Measurements from ENCODE around the gene DOK5. TPM values are rescaled to one million over a fixed set of nuclear protein-coding genes. Genes with fewer than 3 reads are reported as not detected.

Gene DOK5
- total and polyA plus RNA-seq, 2 donors (not counting 3 experiments of a cell fraction or from before 2014, with no cell fraction given) = 3.5 to 14.2 TPM

GRCh38 chr20:54502179-54502578 lies 26.8 kb downstream of the DOK5 start:
- intact Hi-C loops (cut with micrococcal nuclease) = no loop called here
- BruUV-seq (replicated peaks) = no TSS peak

GRCh38 chr20:54506643-54507042 lies 31.2 kb downstream of the DOK5 start:
- no peak for TF ChIP-seq MYC (IDR thresholded peaks at IDR 0.05; ENCODE audit: low read depth, low read length)
- TF ChIP-seq JUN (IDR thresholded peaks at IDR 0.05; ENCODE audit: borderline replicate concordance, insufficient read depth, insufficient read length, low read depth) = no peak
- no peak for TF ChIP-seq MAX (IDR thresholded peaks at IDR 0.05; ENCODE audit: insufficient read depth, insufficient read length)
- TF ChIP-seq POLR2A (IDR thresholded peaks at IDR 0.05; ENCODE audit: low read depth, low read length) = no peak
- no peak for TF ChIP-seq FOS (IDR thresholded peaks at IDR 0.05; ENCODE audit: borderline replicate concordance, insufficient read depth, low read length)
- TF ChIP-seq EZH2 (IDR thresholded peaks at IDR 0.05; ENCODE audit: borderline replicate concordance, low read depth, low read length, severe bottlenecking) = no peak
- TF ChIP-seq GATA2 (IDR thresholded peaks at IDR 0.05; ENCODE audit: insufficient read depth, insufficient read length, low read depth, low read length) = no peak
- TF ChIP-seq CTCF (IDR thresholded peaks at IDR 0.05; ENCODE audit: extremely low read depth in 1 of 2, insufficient read depth in 1 of 2, low read depth in 1 of 2, low read length in 2 of 2) = no peak
- TF ChIP-seq POLR2AphosphoS5 (IDR thresholded peaks at IDR 0.05; ENCODE audit: insufficient read depth, low read depth, low read length) = no peak
- Histone ChIP-seq H3K4me2 (ENCODE audit: insufficient read depth, low read length) (no peak overlapping the region), H2AFZ (ENCODE audit: low read depth, low read length) (no peak overlapping the region), H3K27me3 (ENCODE audit: control insufficient read depth in 2 of 2, insufficient read depth in 2 of 2, low read length in 2 of 2) (no peaks in the 10 kb centered on the region), H3K4me1 (ENCODE audit: control insufficient read depth, extremely low read depth, insufficient read depth, low read length) (no peaks in the 10 kb centered on the region), H3K9ac (replicated peaks; ENCODE audit: extremely low read depth, insufficient read depth, low read length) (no peak overlapping the region), H3K9me3 (replicated peaks; ENCODE audit: control insufficient read depth, insufficient read depth, low read length) (no peaks in the 10 kb centered on the region), H3K27ac (ENCODE audit: insufficient read depth, low read depth, low read length) (no peak overlapping the region), H4K20me1 (replicated peaks; ENCODE audit: control insufficient read depth, extremely low read depth, insufficient read depth, low read length) (no peaks in the 10 kb centered on the region), H3K36me3 (ENCODE audit: control insufficient read depth in 2 of 2, extremely low read depth in 1 of 2, insufficient read depth in 2 of 2, low read length in 2 of 2) (no peaks in the 10 kb centered on the region), H3K4me3 (replicated peaks in 1 of 3; ENCODE audit: insufficient read depth in 1 of 3, low read depth in 1 of 3, low read length in 3 of 3) (no peak overlapping the region), H3K79me2 (ENCODE audit: control insufficient read depth, insufficient read depth, low read length) (no peaks in the 10 kb centered on the region), H3K9me1 (replicated peaks; ENCODE audit: control insufficient read depth, extremely low read depth, insufficient read depth, low read length) (no peaks in the 10 kb centered on the region)
- FAIRE-seq (no peak), DNase-seq (ENCODE audit: low read depth, low spot score) (no peak)
- CTCF ChIA-PET = no interaction called here
- dilution Hi-C loops (cut with MboI; ENCODE audit: extremely low pct_ligation_motif_present, low sequenced_read_pairs) = no loop called here
- intact Hi-C loops (cut with micrococcal nuclease) = no loop called here
- POLR2A ChIA-PET = no interaction called here
- no TSS peak for BruUV-seq (replicated peaks)

More at GRCh38 chr20:54502179-54502578, 26.8 kb downstream of the DOK5 start:
- Histone ChIP-seq H3K4me1 (ENCODE audit: control insufficient read depth, extremely low read depth, insufficient read depth, low read length) (no peaks in the 10 kb centered on the region), H4K20me1 (replicated peaks; ENCODE audit: control insufficient read depth, extremely low read depth, insufficient read depth, low read length) (no peaks in the 10 kb centered on the region), H3K79me2 (ENCODE audit: control insufficient read depth, insufficient read depth, low read length) (no peaks in the 10 kb centered on the region), H2AFZ (ENCODE audit: low read depth, low read length) (no peak overlapping the region), H3K4me2 (ENCODE audit: insufficient read depth, low read length) (no peak overlapping the region), H3K27me3 (ENCODE audit: control insufficient read depth in 2 of 2, insufficient read depth in 2 of 2, low read length in 2 of 2) (no peaks in the 10 kb centered on the region), H3K9ac (replicated peaks; ENCODE audit: extremely low read depth, insufficient read depth, low read length) (no peak overlapping the region), H3K9me1 (replicated peaks; ENCODE audit: control insufficient read depth, extremely low read depth, insufficient read depth, low read length) (no peaks in the 10 kb centered on the region), H3K27ac (ENCODE audit: insufficient read depth, low read depth, low read length) (no peak overlapping the region), H3K36me3 (ENCODE audit: control insufficient read depth in 2 of 2, extremely low read depth in 1 of 2, insufficient read depth in 2 of 2, low read length in 2 of 2) (no peaks in the 10 kb centered on the region), H3K9me3 (replicated peaks; ENCODE audit: control insufficient read depth, insufficient read depth, low read length) (no peaks in the 10 kb centered on the region), H3K4me3 (replicated peaks in 1 of 3; ENCODE audit: insufficient read depth in 1 of 3, low read depth in 1 of 3, low read length in 3 of 3) (no peak overlapping the region)
- ChIA-PET CTCF (no interaction called here), POLR2A (no interaction called here)
- dilution Hi-C loops (cut with MboI; ENCODE audit: extremely low pct_ligation_motif_present, low sequenced_read_pairs) = no loop called here
- FAIRE-seq = no peak
- no peak for TF ChIP-seq POLR2AphosphoS5 (IDR thresholded peaks at IDR 0.05; ENCODE audit: insufficient read depth, low read depth, low read length)
- no peak for DNase-seq (ENCODE audit: low read depth, low spot score)
